Stimulated activated CD8-positive, alpha-beta memory T cell treated with anti-CD3 and anti-CD28 coated beads, Interleukin-15, amount 100 ng/mL, for 1 hour (primary cell): ENCODE measurements around the gene EID2.

ENCODE experiments used
- DNase-seq: peaks from one replicate; pipeline ENCODE4 v3.0.0-alpha.2; 2020; ENCODE audit warnings: low read depth

Gene EID2

DNA sequence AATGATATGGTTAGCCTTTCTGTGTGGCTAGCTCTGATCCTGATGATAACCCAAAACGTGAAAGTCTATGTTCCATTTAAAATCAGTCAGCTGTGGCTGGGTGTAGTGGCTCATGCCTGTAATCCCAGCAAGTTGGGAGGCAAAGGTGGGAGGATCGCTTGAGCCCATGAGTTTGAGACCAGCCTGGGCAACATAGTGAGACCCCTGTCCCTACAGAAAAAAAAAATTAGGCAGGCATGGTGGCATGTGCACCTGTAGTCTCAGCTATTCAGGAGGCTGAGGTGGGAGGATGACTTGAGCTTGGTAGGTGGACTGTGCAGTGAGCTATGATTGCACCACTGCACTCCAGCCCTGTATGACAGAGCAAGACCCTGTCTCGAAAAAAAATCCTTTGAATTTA is 6.2 kb downstream of the EID2 start:
- DNase-seq, result no peak

DNA sequence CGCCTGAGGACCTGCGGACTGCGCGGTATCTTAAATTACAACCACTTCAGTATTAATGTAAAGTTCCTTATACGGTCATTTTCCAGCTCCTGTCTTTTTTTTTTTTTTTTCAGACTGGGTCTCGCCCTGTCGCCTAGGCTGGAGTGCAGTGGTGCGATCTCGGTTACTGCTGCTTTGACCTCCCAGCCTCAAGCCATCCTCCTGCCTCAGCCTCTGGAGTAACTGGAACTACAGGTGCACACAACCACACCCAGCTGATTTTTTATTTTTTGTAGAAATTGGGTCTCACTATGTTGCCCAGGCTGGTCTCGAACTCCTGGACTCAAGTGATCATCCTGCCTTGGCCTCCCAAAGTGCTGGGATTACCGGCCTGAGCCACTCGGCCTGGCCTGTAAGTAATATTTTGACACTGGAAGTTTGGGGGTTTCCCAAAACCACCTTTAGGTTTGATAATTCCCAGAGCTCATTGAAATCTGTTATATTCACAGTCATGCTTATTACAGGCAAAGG is 6.9 kb downstream of the EID2 start:
- DNase-seq, result no peak

- peak; percentile 87 for DNase-seq
These were observed 7.5 kb downstream of the EID2 start, which contains the start of gene EID2B for GRCh38 chr19:39532233-39533002. EID2B (minus strand) TSS chr19:39532852; CDS start chr19:39532802, 50 bp downstream.

GRCh38 chr19:39531834-39532232 is 8.1 kb downstream of the EID2 start:
- no peak for DNase-seq

DNA sequence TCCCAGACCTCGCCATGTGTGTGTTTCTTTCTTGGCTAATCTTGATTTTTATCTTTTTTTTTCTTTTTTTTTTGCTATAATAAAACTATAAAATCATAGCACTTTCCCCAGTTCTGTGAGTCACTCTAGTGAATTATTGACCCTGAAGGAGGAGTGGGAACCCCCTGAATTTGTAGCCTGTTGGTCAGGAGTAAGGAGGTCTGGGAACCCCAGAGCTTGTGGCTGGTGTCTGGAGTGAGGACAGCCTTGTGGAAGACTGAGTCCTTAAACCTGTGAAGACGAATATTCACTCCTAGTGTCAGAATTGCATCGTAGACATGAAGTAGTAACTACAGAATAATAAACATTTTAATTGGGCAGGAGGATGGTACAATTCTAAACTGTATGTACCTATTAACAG is 14.8 kb downstream of the EID2 start:
- DNase-seq, result no peak

GRCh38 chr19:39524495-39524894 is 15.5 kb downstream of the EID2 start:
- DNase-seq, result no peak

- no peak for DNase-seq
These were observed 19.1 kb downstream of the EID2 start for GRCh38 chr19:39520541-39521484.

DNA sequence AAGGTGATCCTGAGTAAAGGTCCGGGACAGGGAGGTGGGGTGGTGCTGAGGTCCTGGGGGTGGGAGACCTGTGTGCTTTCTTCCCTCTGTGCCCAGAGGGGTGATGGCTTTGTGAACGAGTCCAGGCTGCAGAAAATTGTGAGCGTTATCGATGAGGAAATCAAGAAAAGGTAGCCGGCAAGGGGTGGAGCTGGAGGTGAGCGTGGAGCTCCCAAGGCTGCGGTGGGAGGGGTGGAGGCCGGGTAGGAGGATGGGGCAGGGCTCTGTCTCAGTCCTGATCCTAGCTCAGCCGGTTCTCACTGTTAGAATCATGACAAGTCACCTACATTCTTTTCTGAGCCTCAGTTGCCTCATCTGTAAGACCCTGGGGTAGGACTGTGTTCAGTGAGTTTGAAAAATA is 21.0 kb downstream of the EID2 start:
- no peak for DNase-seq

GRCh38 chr19:39518458-39518857 is 21.5 kb downstream of the EID2 start:
- no peak for DNase-seq

DNA sequence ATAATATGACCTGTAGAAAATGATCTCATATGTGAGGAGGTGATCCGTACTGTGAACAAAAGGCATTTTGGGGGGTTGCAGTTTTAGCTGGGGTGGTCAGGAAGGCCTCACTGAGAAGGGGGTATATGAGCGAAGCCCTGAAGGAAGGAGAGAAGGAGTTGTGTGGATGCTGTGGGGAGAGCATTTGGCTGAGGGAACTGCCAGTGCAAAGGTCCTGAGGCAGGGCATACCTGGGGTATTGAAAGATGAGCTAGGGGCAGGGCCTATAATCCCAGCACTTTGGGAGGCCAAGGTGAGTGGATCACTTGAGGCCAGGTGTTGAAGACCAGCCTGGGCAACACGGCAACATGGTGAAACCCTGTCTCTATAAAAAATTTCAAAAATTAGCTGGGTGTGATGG is 22.5 kb downstream of the EID2 start:
- no peak for DNase-seq

DNA sequence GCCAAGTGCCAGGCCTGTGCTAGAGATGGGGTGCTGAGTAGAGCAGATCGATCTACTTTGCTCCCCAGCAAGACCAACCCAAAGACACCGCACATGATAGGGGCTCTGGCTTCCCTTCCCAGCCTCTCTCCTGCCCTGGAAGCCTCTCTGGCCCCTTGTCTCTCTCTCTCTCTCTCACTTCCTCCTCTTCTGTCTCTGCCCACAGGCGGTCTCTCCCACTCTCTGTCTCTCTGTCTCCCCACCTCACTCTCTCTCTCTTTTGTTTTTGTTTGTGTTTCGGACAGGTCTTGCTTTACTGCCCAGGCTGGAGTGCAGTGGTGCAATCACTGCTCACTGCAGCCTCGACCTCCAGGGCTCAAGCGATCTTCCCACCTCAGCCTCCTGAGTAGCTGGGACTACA is 23.7 kb downstream of the EID2 start:
- no peak for DNase-seq

GRCh38 chr19:39515551-39516191 is 24.3 kb downstream of the EID2 start:
- DNase-seq, result no peak

DNA sequence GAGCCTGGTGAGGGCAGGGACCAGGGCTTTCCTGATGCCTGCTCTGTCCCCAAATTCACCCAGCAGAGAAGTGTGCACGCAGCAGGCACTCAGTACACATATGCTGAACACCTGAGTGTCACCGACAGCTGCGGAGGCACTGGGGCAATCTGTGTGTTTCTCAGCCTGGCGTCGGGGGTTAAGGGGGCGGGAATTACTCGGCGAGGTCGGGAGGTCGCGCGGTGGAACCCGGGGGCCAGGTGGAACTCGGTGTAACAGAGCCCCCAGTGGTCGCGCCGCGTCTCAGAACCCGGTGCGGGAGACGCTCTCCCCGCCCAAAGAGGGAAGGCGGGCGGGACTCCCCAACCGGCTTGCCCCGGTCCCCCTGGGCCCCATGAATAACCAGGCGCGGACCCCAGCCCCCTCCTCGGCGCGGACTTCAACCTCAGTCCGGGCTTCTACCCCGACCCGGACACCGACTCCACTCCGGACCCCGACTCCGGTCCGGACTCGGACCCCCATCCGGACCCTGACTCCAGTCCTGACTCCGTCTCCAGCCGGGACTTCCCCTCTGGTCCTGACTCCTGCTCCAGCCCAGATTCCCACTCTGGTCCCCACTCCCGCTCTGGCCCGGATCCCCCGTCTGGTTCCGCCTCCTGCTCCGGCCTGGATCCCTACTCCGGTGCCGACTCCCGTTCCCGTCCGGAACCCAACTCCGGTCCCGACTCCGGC is 25.0 kb downstream of the EID2 start, which contains the start of gene SELENOV:
Gene SELENOV (plus strand): TSS at position 300 of the 711 bp plus-strand sequence. CDS start 74 bp downstream, at position 374.
- DNase-seq, result no peak

DNA sequence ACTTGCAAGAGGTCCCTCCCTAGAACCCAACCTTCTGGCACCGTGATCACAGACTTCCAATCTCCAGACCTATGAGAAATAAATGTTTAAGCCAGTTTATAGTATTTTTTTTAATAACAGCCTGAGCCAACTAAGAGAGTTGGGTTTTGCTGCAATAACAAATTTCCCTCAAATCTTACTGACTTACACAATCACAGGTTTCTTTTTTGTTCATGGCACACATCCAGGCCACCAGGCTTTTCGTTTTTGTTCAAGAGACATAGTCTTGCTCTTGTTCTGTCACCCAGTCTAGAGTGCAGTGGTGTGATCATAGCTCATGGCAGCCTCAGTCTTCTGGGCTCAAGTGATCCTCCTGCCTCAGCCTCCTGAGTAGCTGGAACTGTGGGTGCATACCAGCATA is 27.0 kb downstream of the EID2 start:
- DNase-seq, result no peak

- no peak for DNase-seq
These were observed 30.7 kb downstream of the EID2 start for GRCh38 chr19:39509233-39509632.

- no peak for DNase-seq
These were observed 31.3 kb downstream of the EID2 start for GRCh38 chr19:39508629-39509028.

GRCh38 chr19:39507715-39508364 is 32.1 kb downstream of the EID2 start:
- DNase-seq, result no peak

GRCh38 chr19:39506944-39507714 is 32.8 kb downstream of the EID2 start:
- DNase-seq, result no peak

GRCh38 chr19:39506598-39506943 is 33.4 kb downstream of the EID2 start:
- DNase-seq, result no peak
